Adrenal gland (tissue), 5 donors: ENCODE results near the gene NLRX1.

Source experiments
- POLR2A ChIP-seq, 2 donors: fragments of 450-650 bp; IDR thresholded peaks; one replicate each; pipeline ENCODE4 v1.6.1; 2017; ENCODE audit warnings: antibody characterized with exemption in 2 of 2, mild to moderate bottlenecking in 2 of 2, moderate library complexity in 1 of 2
- TF ChIP-seq, protein P1 (sequence below), 6 experiments: fragments of 450-650 bp in 4 of 6; fragments of 200-600 bp in 2 of 6; sonication (generic) in 1 of 6; IDR thresholded peaks; 1 replicate in 5 of 6; 2 replicates in 1 of 6; pipeline versions ENCODE4 v1.5.1 to v1.8.0; 2016 to 2021; ENCODE audit warnings: antibody characterized with exemption in 6 of 6, mild to moderate bottlenecking in 2 of 6, moderate library complexity in 1 of 6
- donor health status: DM: no; HTN: no; CAD: no.

- TF ChIP-seq POLR2A (IDR thresholded peaks at IDR 0.05), result no peak
- TF ChIP-seq, protein P1, sequence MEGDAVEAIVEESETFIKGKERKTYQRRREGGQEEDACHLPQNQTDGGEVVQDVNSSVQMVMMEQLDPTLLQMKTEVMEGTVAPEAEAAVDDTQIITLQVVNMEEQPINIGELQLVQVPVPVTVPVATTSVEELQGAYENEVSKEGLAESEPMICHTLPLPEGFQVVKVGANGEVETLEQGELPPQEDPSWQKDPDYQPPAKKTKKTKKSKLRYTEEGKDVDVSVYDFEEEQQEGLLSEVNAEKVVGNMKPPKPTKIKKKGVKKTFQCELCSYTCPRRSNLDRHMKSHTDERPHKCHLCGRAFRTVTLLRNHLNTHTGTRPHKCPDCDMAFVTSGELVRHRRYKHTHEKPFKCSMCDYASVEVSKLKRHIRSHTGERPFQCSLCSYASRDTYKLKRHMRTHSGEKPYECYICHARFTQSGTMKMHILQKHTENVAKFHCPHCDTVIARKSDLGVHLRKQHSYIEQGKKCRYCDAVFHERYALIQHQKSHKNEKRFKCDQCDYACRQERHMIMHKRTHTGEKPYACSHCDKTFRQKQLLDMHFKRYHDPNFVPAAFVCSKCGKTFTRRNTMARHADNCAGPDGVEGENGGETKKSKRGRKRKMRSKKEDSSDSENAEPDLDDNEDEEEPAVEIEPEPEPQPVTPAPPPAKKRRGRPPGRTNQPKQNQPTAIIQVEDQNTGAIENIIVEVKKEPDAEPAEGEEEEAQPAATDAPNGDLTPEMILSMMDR (IDR thresholded peaks at IDR 0.05), result no peak
Measured at GRCh38 chr11:119160151-119160550, 8.4 kb upstream of the NLRX1 start.
